Erythroblast (primary cell): Measurements from ENCODE around the gene CFAP91.

ENCODE experiments used
- GATA1 ChIP-seq: IDR thresholded peaks from 2 replicates; pipeline ENCODE4 v1.6.1; 2011; ENCODE audit warnings: low read depth, mild to moderate bottlenecking, control low read depth, low read length, moderate library complexity
- POLR2A ChIP-seq: IDR thresholded peaks from 2 replicates; pipeline ENCODE4 v1.6.1; 2011; ENCODE audit warnings: mild to moderate bottlenecking, low read length

DNA sequence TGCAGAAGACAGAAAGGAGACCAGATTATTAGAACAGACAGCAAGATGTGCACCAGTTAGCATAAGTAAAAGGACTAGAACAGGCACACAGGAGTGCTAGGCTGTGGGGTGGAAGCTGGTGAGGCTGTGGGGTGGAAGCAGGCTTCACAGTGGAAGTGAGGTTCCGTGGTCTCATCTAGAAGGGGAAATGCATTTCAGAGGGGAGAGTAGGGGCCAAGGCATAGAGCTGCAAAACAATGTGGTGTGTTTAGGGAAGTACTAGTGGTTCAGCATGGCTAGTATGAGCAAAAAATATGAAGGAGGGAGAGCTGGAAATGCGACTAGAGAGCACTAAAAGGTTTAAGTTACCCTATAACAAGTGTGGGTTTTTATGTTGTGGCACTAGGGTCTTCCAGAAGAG, 48.9 kb upstream of the CFAP91 start:
- TF ChIP-seq POLR2A: no peak
- TF ChIP-seq GATA1: no peak
